ENCODE results near the gene XPO4. TPM values are rescaled to one million over a fixed set of nuclear protein-coding genes. Genes with fewer than 3 reads are reported as not detected.

XPO4 gene
- total and polyA plus RNA-seq, 2 of the 13 experiments (the other 11 are each of a cell fraction or from before 2014, with no cell fraction given): 8.4 to 24.8 TPM

DNA sequence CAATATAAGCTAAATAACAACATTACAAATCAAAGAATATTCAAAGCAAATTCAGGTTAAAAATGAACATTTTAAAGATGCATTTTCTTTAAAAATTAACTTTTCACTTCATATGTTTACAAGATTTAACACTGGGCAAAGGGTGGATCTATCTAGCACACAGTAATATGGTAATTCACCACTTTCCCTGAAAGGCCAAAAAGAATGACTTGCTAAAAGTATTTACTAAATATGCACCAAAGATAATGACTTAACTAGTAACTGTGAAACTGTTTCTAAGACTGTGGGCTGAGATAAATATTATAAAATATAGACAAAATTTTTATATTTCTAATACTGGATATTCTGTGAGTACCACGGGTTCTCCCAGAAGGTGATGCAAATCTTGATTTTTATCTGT lies 124.2 kb downstream of the XPO4 start:
- H4K20me1 ChIP-seq (ENCODE audit: insufficient read depth, low read length): no peaks in the 10 kb centered on the region
- in situ Hi-C loops (cut with HindIII; ENCODE audit: extremely low pct_ligation_motif_present, low pct_unique_long_range_greater_than_20kb): no loop called here
- H3K9me3 ChIP-seq (ENCODE audit: low read length): no peaks in the 10 kb centered on the region
- no peaks in the 10 kb centered on the region for H3K4me1 ChIP-seq (ENCODE audit: insufficient read depth, low read length)
- H3K27me3 ChIP-seq (ENCODE audit: control insufficient read depth in 1 of 2, insufficient read depth in 2 of 2, low read length in 2 of 2): no peaks in the 10 kb centered on the region
- TF ChIP-seq ZNF816 (CRISPR knock-in tag; IDR thresholded peaks at IDR 0.05; ENCODE audit: borderline replicate concordance) (no peak), NFE2L2 (IDR thresholded peaks at IDR 0.05; ENCODE audit: low read length) (peak; percentile 38; the same call in 1 of the 2 replicates), ZNF75D (CRISPR knock-in tag; IDR thresholded peaks at IDR 0.05; ENCODE audit: borderline replicate concordance) (no peak), TP53 (CRISPR knock-in tag; conservative IDR thresholded peaks at IDR 0.05) (no peak)
- BruUV-seq (replicated peaks): no TSS peak
- H3K4me2 ChIP-seq (ENCODE audit: low read depth, low read length): no peak overlapping the region
- POLR2A ChIA-PET: no interaction called here
- intact Hi-C loops (cut with micrococcal nuclease; ENCODE audit: unreplicated experiment): no loop called here
- H3K36me3 ChIP-seq (replicated peaks in 1 of 2; ENCODE audit: control insufficient read depth in 1 of 2, insufficient read depth in 2 of 2, low read length in 2 of 2): peaks cover 4 to 8% of the 10 kb centered on the region in 2 experiments; a peak in 3 of 5 replicates
- no peak overlapping the region for H3K9ac ChIP-seq (ENCODE audit: insufficient read depth, low read depth, low read length)
- no peak for FAIRE-seq
- no peak overlapping the region for H3K4me3 ChIP-seq (replicated peaks in 1 of 3; ENCODE audit: insufficient read depth in 1 of 3, low read depth in 2 of 3, low read length in 3 of 3)
- CTCF ChIA-PET (ENCODE audit: low intra/inter-chr PET ratio, low total read pairs): no interaction called here
- WGBS (ENCODE audit: low lambda C conversion rate): 100% methylated on average over 1 of the region's 1 CpG
- DNase-seq (ENCODE audit: low spot score): no peak
- no peak overlapping the region for H3K27ac ChIP-seq (ENCODE audit: extremely low read length, insufficient read depth, low read length)
- no peak for ATAC-seq
- peaks cover 2% of the 10 kb centered on the region for H3K79me2 ChIP-seq (ENCODE audit: insufficient read depth, low read length)
- H2AFZ ChIP-seq (ENCODE audit: low read length): no peak overlapping the region

DNA sequence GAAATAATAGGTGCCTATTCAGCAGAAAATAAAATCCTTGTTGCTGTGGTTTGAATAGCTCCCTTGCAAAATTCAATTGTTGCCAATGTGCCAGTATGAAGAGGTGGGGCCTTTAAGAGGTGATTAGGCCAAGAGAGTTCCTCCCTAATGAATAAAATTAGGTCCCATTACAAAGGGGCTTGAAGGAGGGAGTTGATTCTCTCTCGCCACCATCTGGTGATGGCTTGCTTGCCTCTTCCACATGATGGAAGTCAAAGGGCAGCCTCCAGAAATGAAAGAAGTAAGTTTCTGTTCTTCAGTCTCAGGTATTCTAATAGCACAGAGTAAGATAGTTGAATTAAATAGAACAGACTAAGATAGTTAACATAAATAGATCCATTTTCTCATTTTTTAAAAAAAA lies 125.8 kb downstream of the XPO4 start:
- no peak overlapping the region for H3K9ac ChIP-seq (ENCODE audit: insufficient read depth, low read depth, low read length)
- no peak overlapping the region for H3K4me2 ChIP-seq (ENCODE audit: low read depth, low read length)
- POLR2A ChIA-PET: no interaction called here
- 100% methylated on average over 1 of the region's 1 CpG for WGBS (ENCODE audit: low lambda C conversion rate)
- H3K4me3 ChIP-seq (replicated peaks in 1 of 3; ENCODE audit: insufficient read depth in 1 of 3, low read depth in 2 of 3, low read length in 3 of 3): no peak overlapping the region
- H3K27ac ChIP-seq (ENCODE audit: extremely low read length, insufficient read depth, low read length): no peak overlapping the region
- no TSS peak for BruUV-seq (replicated peaks)
- intact Hi-C loops (cut with micrococcal nuclease; ENCODE audit: unreplicated experiment): no loop called here
- H4K20me1 ChIP-seq (ENCODE audit: insufficient read depth, low read length): no peaks in the 10 kb centered on the region
- TF ChIP-seq RFX3 (CRISPR knock-in tag; IDR thresholded peaks at IDR 0.05) (no peak), POLR2AphosphoS2 (IDR thresholded peaks at IDR 0.05; ENCODE audit: low read depth, low read length) (no peak), KLF15 (CRISPR knock-in tag; IDR thresholded peaks at IDR 0.05; ENCODE audit: borderline replicate concordance) (no peak), MAFF (IDR thresholded peaks at IDR 0.05; ENCODE audit: low read depth, low read length) (peak; percentile 34; the same call in 1 of the 2 replicates), MAFK (conservative IDR thresholded peaks at IDR 0.05 in 1 of 2, IDR thresholded peaks at IDR 0.05 in 1 of 2; ENCODE audit: low read length in 2 of 2) (peak; percentile 21 to 48; a peak in 3 of 4 replicates), ZNF530 (CRISPR knock-in tag; IDR thresholded peaks at IDR 0.05; ENCODE audit: low read depth) (no peak)
- TF ChIP-seq, protein P1, sequence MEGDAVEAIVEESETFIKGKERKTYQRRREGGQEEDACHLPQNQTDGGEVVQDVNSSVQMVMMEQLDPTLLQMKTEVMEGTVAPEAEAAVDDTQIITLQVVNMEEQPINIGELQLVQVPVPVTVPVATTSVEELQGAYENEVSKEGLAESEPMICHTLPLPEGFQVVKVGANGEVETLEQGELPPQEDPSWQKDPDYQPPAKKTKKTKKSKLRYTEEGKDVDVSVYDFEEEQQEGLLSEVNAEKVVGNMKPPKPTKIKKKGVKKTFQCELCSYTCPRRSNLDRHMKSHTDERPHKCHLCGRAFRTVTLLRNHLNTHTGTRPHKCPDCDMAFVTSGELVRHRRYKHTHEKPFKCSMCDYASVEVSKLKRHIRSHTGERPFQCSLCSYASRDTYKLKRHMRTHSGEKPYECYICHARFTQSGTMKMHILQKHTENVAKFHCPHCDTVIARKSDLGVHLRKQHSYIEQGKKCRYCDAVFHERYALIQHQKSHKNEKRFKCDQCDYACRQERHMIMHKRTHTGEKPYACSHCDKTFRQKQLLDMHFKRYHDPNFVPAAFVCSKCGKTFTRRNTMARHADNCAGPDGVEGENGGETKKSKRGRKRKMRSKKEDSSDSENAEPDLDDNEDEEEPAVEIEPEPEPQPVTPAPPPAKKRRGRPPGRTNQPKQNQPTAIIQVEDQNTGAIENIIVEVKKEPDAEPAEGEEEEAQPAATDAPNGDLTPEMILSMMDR (CRISPR knock-in tag; IDR thresholded peaks at IDR 0.05): peak; percentile 23; the same call in 1 of the 2 replicates
- H3K9me3 ChIP-seq (ENCODE audit: low read length): no peaks in the 10 kb centered on the region
- CTCF ChIA-PET (ENCODE audit: low intra/inter-chr PET ratio, low total read pairs): no interaction called here
- H3K4me1 ChIP-seq (ENCODE audit: insufficient read depth, low read length): peaks cover 8% of the 10 kb centered on the region
- H3K36me3 ChIP-seq (replicated peaks in 1 of 2; ENCODE audit: control insufficient read depth in 1 of 2, insufficient read depth in 2 of 2, low read length in 2 of 2): no peaks in the 10 kb centered on the region; a peak in 1 of 5 replicates
- ATAC-seq (no peak), DNase-seq (ENCODE audit: low spot score) (no peak), FAIRE-seq (no peak)
- no peak overlapping the region for H2AFZ ChIP-seq (ENCODE audit: low read length)
- in situ Hi-C loops (cut with HindIII; ENCODE audit: extremely low pct_ligation_motif_present, low pct_unique_long_range_greater_than_20kb): no loop called here
- no peaks in the 10 kb centered on the region for H3K27me3 ChIP-seq (ENCODE audit: control insufficient read depth in 1 of 2, insufficient read depth in 2 of 2, low read length in 2 of 2)
- H3K79me2 ChIP-seq (ENCODE audit: insufficient read depth, low read length): peaks cover 14% of the 10 kb centered on the region

All from HepG2 (cell line).